ENCODE measurements around the gene VMO1. TPM values are rescaled to one million over a fixed set of nuclear protein-coding genes. Genes with fewer than 3 reads are reported as not detected.

Gene VMO1
- total RNA-seq, 2 experiments from 2014 or later, result 0.30 TPM

DNA sequence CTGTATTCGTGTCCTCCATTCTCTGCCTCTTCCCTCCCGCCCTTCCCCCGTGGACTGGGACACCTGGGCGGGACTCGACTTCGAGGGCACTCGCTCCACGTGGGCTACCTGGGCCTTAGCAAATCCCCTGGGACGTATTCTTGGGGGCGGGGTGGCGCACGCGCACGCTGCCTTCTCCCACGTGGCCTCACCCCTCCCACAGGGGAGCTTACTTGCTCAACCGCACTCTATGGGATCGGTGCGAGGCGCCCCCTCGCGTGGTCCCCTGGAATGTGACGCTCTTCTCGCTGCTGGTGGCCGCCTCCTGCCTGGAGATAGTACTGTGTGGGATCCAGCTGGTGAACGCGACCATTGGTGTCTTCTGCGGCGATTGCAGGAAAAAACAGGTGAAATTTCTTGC is 3.5 kb downstream of the VMO1 start:
- peak; percentile 41 for ATAC-seq
- peaks cover 57% of the 10 kb centered on the region for H3K27me3 Mint-ChIP-seq

DNA sequence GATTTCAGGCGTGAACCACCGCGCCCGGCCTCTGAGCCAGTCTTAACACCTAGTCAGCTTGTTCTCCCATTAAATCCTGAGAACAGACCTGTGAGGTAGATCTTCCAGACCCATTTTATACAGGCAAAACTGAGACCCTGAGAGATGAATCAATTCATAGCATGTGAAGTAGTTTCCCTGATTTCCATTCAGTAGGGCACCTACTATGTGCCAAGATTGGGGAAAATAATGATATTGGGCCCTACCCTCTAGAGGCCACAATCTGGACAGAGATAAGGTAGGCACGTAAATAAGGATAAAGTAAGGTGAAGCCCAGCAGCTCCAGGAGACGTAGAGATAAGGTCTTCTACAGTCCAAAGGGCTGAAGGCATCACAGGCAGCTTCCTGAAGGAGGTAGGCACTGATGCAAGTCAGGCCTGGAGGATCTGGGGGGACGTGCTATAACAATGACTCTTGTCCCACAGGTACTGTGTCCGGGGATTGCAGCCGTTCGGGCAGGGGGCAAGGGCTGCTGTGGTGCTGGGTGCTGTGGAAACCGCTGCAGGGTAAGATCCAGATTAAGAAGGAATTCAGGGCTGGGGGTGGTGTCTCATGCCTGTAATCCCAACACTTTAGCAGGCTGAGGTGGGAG is 5.7 kb downstream of the VMO1 start:
- Mint-ChIP-seq H3K27me3 (peaks cover 40% of the 10 kb centered on the region), H3K36me3 (ENCODE audit: low read depth) (no peaks in the 10 kb centered on the region), H3K27ac (no peak overlapping the region), H3K9me3 (ENCODE audit: low read depth) (no peaks in the 10 kb centered on the region), H3K4me3 (no peak overlapping the region), H3K4me1 (peaks cover 2% of the 10 kb centered on the region)
- POLR2A ChIA-PET, result no interaction called here
- ATAC-seq (no peak), DNase-seq (no peak)
- CTCF ChIA-PET, result interaction anchor here (0.6 kb wide), 1 partner anchor 580 kb away, joined by 3 read pairs; no protein-coding TSS in a partner anchor
- intact Hi-C loops (cut with DNase I, micrococcal nuclease), result no loop called here

More for the DNA sequence above, 3.5 kb downstream of the VMO1 start:
- POLR2A ChIA-PET, result no interaction called here
- Mint-ChIP-seq H3K36me3 (ENCODE audit: low read depth) (no peaks in the 10 kb centered on the region), H3K9me3 (ENCODE audit: low read depth) (no peaks in the 10 kb centered on the region), H3K27ac (no peak overlapping the region), H3K4me1 (peaks cover 15% of the 10 kb centered on the region), H3K4me3 (no peak overlapping the region)
- CTCF ChIA-PET, result interaction anchor here (0.6 to 1.2 kb wide), 4 partner anchors 9 to 709 kb away, joined by 3 to 4 read pairs (median 3); no protein-coding TSS in a partner anchor
- intact Hi-C loops (cut with DNase I, micrococcal nuclease), result no loop called here
- peak; percentile 55 for DNase-seq

DNA sequence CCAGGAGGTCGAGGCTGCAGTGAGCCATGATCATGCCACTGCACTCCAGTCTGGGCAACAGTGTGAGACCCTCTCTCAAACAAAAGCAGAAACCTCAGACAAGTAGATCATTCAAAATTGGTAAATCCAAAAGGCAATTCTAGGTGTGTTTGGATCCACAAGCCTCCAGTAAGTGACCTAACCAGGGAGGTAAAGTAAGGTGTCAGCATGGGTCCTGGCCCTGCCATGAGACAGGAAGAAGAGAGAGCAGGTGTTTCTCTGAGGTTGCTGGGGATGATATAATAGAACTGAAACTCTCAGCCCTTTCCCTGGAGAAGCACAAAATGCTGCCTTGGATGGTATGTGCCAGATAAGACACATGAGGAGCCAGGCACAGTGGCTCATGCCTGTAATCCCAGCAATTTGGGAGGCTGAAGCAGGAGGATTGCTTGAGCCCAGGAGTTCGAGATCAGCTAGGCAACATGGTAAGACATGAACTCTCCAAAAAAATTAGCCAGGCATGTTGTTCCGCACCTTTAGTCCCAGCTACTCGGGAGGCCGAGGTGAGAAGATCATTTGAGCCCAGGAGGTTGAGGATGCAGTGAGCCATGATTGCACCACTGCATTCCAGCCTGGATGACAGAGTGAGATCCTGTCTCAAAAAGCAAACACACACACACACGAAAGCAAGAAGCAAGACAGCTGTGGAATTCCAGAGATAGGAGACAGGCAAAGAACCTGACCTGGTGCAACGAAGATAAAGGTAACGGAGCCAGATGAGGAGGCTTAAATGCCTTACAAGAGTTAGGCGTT is 8.0 kb downstream of the VMO1 start:
- ChIA-PET POLR2A (interaction anchor here (1.3 kb wide), 1 partner anchor 12 kb away, joined by 3 read pairs; no protein-coding TSS in a partner anchor), CTCF (interaction anchor here (0.5 kb wide), 1 partner anchor 147 kb away, joined by 3 read pairs; no protein-coding TSS in a partner anchor)
- DNase-seq (no peak), ATAC-seq (no peak)
- no peaks in the 10 kb centered on the region for H3K36me3 Mint-ChIP-seq (ENCODE audit: low read depth)
- intact Hi-C loops (cut with DNase I, micrococcal nuclease), result no loop called here
- H3K4me3 Mint-ChIP-seq, result no peak overlapping the region
- H3K9me3 Mint-ChIP-seq (ENCODE audit: low read depth), result no peaks in the 10 kb centered on the region
- H3K27ac Mint-ChIP-seq, result no peak overlapping the region
- H3K27me3 Mint-ChIP-seq, result peaks cover 22% of the 10 kb centered on the region
- H3K4me1 Mint-ChIP-seq, result no peaks in the 10 kb centered on the region

DNA sequence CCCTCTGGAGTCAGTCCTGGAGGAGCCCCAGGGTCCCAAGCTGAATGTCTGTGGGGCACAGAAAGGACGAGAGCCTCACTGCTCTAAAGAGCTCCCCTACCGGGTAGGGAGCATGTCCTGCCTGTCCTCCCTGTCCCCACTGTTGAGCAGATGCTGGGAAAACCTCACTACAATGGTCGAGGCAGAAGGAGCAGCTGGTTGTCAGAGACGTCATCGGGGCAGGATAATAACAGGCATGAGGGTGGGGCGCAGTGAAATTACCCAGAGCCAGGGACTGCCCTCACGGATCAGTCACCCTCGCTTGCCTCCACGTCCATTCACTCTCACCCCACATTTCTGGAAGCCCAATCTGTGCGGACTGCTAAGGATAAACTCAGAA is 13.9 kb downstream of the VMO1 start:
- CTCF ChIA-PET, result no interaction called here

DNA sequence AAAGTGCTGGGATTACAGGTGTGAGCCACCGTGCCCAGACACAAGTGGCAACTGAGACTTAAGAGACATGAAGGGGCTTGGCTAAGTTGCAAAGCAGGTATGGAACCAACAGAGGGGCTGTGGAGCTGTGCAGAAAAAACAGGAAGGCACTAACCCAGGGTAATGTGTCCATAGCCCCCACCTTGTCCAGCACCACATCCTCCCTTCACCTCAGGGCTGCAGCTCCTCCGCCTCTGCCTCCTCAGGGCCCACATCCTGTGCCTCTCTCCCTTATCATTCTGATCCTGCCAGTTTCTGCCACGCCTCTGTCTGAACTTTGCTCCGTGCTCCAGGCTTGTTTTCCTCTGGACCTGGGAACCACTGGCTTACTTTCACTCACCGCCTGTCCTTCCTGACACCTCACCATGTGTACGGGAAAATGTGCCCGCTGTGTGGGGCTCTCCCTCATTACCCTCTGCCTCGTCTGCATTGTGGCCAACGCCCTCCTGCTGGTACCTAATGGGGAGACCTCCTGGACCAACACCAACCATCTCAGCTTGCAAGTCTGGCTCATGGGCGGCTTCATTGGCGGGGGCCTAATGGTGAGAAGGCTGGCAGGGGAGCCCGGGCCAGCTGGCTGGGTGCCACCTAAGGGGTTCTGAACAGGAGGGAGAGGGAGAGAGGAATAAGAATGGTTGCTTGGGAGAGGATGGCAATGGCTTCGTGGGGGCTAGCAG is 14.5 kb downstream of the VMO1 start, which contains the start of gene TM4SF5:
TSS of gene TM4SF5 (plus strand) at position 368 of the 716 bp plus-strand sequence. CDS start at position 405, 37 bp downstream.
- POLR2A ChIA-PET, result no interaction called here
- H3K4me3 Mint-ChIP-seq, result no peak within 1 kb of the TSS

More for the DNA sequence above, 13.9 kb downstream of the VMO1 start:
- ATAC-seq (no peak), DNase-seq (no peak)
- Mint-ChIP-seq H3K4me3 (no peak overlapping the region), H3K9me3 (ENCODE audit: low read depth) (no peaks in the 10 kb centered on the region), H3K36me3 (ENCODE audit: low read depth) (no peaks in the 10 kb centered on the region), H3K27me3 (peaks cover 7% of the 10 kb centered on the region), H3K4me1 (peaks cover 13% of the 10 kb centered on the region), H3K27ac (no peak overlapping the region)
- POLR2A ChIA-PET, result no interaction called here
- intact Hi-C loops (cut with DNase I, micrococcal nuclease), result no loop called here

DNA sequence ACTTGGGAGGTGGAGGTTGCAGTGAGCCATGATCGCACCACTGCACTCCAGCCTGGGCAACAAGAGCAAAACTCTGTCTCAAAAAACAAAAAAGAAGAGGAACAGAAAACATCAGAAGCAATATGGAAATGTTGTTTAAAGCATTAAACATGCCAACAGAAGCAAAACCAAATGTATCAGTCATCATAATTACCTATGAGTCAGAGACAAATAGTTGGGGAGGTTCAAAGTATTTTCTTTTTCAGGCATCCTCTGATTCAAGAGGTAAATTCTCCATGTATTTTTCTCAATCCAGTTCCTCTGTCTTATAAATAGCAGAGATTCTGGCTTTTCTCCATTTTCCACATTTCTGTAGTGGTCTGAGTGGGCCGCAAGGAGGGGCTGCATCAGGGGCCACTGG is 16.5 kb downstream of the VMO1 start:
- Mint-ChIP-seq H3K4me3 (no peak overlapping the region), H3K9me3 (ENCODE audit: low read depth) (no peaks in the 10 kb centered on the region), H3K27me3 (peaks cover 7% of the 10 kb centered on the region), H3K27ac (no peak overlapping the region), H3K4me1 (peaks cover 13% of the 10 kb centered on the region), H3K36me3 (ENCODE audit: low read depth) (no peaks in the 10 kb centered on the region)
- ChIA-PET POLR2A (no interaction called here), CTCF (interaction anchor here (1.6 kb wide), 1 partner anchor 13 kb away, joined by 3 read pairs; no protein-coding TSS in a partner anchor)
- intact Hi-C loops (cut with DNase I, micrococcal nuclease), result no loop called here
- DNase-seq, result no peak
- ATAC-seq, result peak; percentile 47

More for the DNA sequence above, 14.5 kb downstream of the VMO1 start, which contains the start of gene TM4SF5:
- no peaks in the 10 kb centered on the region for H3K9me3 Mint-ChIP-seq (ENCODE audit: low read depth)
- peaks cover 7% of the 10 kb centered on the region for H3K27me3 Mint-ChIP-seq
- intact Hi-C loops (cut with DNase I, micrococcal nuclease), result no loop called here
- H3K27ac Mint-ChIP-seq, result no peak within 1 kb of the TSS
- ATAC-seq (peak; percentile 60), DNase-seq (peak; percentile 17)
- H3K36me3 Mint-ChIP-seq (ENCODE audit: low read depth), result no peaks in the 10 kb centered on the region
- CTCF ChIA-PET, result no interaction called here
- H3K4me1 Mint-ChIP-seq, result peaks cover 13% of the 10 kb centered on the region

DNA sequence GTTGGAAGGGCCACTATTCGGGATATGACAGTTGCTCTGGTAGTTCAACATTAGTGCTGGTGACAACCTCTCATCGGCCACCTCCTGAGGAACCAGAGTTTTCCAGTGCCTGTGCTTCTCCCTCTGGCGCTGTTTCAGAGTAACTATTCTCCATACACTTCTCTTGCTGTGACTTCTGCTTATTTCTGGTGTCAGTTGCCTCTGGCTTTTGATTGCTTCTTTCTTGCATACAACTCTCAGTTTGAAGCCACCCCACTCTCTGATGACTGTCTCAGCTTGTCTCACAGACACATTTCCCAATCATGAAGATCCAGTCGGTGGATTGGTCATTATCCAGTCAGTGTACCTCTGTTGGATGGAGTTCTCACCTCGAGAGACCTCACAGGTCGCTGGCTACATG is 17.9 kb downstream of the VMO1 start:
- Mint-ChIP-seq H3K4me1 (peaks cover 13% of the 10 kb centered on the region), H3K4me3 (no peak overlapping the region), H3K36me3 (ENCODE audit: low read depth) (no peaks in the 10 kb centered on the region), H3K27me3 (peaks cover 7% of the 10 kb centered on the region), H3K27ac (no peak overlapping the region), H3K9me3 (ENCODE audit: low read depth) (no peaks in the 10 kb centered on the region)
- intact Hi-C loops (cut with DNase I, micrococcal nuclease), result no loop called here
- ChIA-PET CTCF (interaction anchor here (0.6 to 1.6 kb wide), 2 partner anchors 12 to 22 kb away, joined by 3 read pairs; no protein-coding TSS in a partner anchor), POLR2A (no interaction called here)
- ATAC-seq (no peak), DNase-seq (no peak)

DNA sequence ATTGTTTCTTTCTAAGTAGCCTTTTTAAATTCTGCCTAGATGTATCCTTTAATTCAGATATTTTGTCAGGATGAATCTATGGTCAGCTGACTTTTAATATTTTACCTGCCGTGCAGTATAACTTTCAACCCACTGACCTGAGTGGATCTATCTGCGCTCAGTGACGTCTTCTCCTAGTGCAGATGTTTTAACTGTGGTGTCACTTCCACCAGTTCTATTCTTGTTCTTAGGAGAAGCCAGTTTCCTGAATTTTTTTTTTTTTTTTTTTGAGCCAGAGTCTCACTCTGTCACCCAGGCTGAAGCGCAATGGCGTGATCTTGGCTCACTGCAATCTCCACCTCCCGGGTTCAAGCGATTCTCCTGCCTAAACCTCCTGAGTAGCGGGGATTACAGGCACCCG is 19.4 kb downstream of the VMO1 start:
- peaks cover 5% of the 10 kb centered on the region for H3K27me3 Mint-ChIP-seq
- H3K4me3 Mint-ChIP-seq, result no peak overlapping the region
- ATAC-seq (no peak), DNase-seq (no peak)
- H3K36me3 Mint-ChIP-seq (ENCODE audit: low read depth), result no peaks in the 10 kb centered on the region
- no peak overlapping the region for H3K27ac Mint-ChIP-seq
- ChIA-PET POLR2A (no interaction called here), CTCF (no interaction called here)
- intact Hi-C loops (cut with DNase I, micrococcal nuclease), result no loop called here
- H3K4me1 Mint-ChIP-seq, result peaks cover 11% of the 10 kb centered on the region
- no peaks in the 10 kb centered on the region for H3K9me3 Mint-ChIP-seq (ENCODE audit: low read depth)

DNA sequence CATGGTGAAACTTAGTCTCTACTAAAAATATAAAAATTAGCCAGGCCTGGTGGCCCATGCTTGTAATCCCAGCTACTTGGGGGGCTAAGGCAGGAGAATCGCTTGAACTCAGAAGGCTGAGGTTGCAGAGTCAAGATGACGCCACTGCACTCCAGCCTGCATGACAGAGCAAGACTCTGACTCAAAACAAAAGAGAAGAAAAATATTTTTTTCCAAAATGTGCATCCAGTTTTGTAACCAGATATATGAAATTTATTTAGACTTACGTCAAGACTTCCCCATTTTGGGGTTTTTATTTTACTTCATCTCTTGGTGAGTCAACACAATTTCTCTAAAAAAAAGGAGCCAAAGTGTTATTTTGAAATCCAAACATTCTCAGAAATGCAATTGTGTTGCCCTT is 20.0 kb downstream of the VMO1 start:
- H3K27ac Mint-ChIP-seq, result no peak overlapping the region
- intact Hi-C loops (cut with DNase I, micrococcal nuclease), result no loop called here
- peaks cover 5% of the 10 kb centered on the region for H3K27me3 Mint-ChIP-seq
- H3K9me3 Mint-ChIP-seq (ENCODE audit: low read depth), result no peaks in the 10 kb centered on the region
- ChIA-PET CTCF (no interaction called here), POLR2A (no interaction called here)
- ATAC-seq, result no peak
- H3K4me3 Mint-ChIP-seq, result no peak overlapping the region
- DNase-seq, result no peak
- peaks cover 7% of the 10 kb centered on the region for H3K4me1 Mint-ChIP-seq
- H3K36me3 Mint-ChIP-seq (ENCODE audit: low read depth), result no peaks in the 10 kb centered on the region

DNA sequence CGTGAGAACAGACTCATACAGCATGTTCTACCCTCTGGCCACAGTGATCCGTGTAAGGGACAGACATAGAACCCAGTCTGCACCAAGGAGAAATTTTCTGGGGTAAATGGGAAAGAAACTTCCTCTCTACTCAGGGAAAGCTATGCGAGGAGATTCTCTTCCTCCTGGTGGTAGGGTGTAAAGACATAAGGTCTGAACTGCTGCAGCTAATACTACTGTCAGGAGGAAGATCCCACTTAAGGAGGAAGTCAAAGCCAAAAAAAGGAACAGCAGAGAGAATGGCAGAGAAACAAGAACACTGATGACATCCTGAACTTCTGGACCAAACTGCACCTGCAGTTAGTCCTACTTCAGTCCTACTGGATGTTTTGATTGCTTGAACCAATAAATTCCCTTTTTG is 21.6 kb downstream of the VMO1 start:
- Mint-ChIP-seq H3K27me3 (peaks cover 5% of the 10 kb centered on the region), H3K4me1 (peaks cover 2% of the 10 kb centered on the region), H3K4me3 (no peak overlapping the region), H3K27ac (no peak overlapping the region), H3K9me3 (ENCODE audit: low read depth) (no peaks in the 10 kb centered on the region), H3K36me3 (ENCODE audit: low read depth) (no peaks in the 10 kb centered on the region)
- DNase-seq (no peak), ATAC-seq (no peak)
- ChIA-PET CTCF (interaction anchor here (0.7 kb wide), 1 partner anchor 25 kb away, joined by 4 read pairs; no protein-coding TSS in a partner anchor), POLR2A (no interaction called here)
- intact Hi-C loops (cut with DNase I, micrococcal nuclease), result no loop called here

DNA sequence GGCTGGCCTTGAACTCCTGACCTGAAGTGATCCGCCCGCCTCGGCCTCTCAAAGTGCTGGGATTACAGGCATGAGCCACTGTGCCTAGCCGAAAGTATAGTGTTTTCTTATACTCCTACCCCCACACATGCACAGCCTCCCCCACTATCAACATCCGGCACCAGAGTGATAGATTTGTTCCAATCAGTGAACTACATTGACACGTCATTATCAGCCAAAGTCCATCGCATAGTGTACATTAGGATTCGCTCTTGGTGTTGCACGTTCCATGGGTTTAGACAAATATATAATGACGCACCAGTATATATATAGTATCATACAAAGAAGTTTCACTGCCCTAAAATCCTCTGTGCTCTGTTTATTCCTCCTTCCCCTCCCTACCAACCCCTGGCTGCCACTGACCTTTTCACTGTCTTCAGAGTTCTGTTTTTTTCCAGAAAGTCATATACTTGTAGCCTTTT is 26.4 kb downstream of the VMO1 start:
- CTCF ChIA-PET, result no interaction called here
- DNase-seq (no peak), ATAC-seq (no peak)
- intact Hi-C loops (cut with DNase I, micrococcal nuclease), result no loop called here
- POLR2A ChIA-PET, result no interaction called here
- H3K36me3 Mint-ChIP-seq (ENCODE audit: low read depth), result no peaks in the 10 kb centered on the region
- H3K4me3 Mint-ChIP-seq, result no peak overlapping the region
- H3K27me3 Mint-ChIP-seq, result peaks cover 7% of the 10 kb centered on the region
- H3K27ac Mint-ChIP-seq, result no peak overlapping the region
- H3K4me1 Mint-ChIP-seq, result no peaks in the 10 kb centered on the region
- no peaks in the 10 kb centered on the region for H3K9me3 Mint-ChIP-seq (ENCODE audit: low read depth)
